ENCODE measurements around the gene COL2A1.

DNA sequence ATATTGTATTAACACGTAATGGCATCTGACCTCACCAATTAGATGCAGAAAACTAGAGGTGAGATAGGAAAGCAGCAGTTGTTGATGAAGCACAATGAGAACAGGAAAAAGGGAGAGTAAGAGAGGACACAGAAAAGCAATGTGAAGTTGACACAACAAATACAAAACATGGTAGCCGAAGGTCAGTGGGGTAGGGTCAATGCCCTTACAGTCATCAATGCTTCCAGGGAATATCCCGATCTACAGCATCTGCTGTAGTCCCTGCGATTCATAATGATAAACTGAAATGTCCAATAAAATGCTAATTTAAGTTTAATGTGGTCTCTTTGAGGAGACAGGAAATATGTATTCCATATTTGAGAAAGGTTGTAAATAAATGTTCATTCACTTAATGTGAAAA is 2.9 kb upstream of the COL2A1 start:
- TF ChIP-seq, protein P1, sequence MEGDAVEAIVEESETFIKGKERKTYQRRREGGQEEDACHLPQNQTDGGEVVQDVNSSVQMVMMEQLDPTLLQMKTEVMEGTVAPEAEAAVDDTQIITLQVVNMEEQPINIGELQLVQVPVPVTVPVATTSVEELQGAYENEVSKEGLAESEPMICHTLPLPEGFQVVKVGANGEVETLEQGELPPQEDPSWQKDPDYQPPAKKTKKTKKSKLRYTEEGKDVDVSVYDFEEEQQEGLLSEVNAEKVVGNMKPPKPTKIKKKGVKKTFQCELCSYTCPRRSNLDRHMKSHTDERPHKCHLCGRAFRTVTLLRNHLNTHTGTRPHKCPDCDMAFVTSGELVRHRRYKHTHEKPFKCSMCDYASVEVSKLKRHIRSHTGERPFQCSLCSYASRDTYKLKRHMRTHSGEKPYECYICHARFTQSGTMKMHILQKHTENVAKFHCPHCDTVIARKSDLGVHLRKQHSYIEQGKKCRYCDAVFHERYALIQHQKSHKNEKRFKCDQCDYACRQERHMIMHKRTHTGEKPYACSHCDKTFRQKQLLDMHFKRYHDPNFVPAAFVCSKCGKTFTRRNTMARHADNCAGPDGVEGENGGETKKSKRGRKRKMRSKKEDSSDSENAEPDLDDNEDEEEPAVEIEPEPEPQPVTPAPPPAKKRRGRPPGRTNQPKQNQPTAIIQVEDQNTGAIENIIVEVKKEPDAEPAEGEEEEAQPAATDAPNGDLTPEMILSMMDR (IDR thresholded peaks at IDR 0.05; ENCODE audit: low read depth, low read length, missing input control) = no peak
- TF ChIP-seq, protein P2, sequence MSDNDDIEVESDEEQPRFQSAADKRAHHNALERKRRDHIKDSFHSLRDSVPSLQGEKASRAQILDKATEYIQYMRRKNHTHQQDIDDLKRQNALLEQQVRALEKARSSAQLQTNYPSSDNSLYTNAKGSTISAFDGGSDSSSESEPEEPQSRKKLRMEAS (IDR thresholded peaks at IDR 0.05) = no peak
- TF ChIP-seq JUND (IDR thresholded peaks at IDR 0.05) = no peak
- no peak for TF ChIP-seq HNF4G (IDR thresholded peaks at IDR 0.05)
- no peak for TF ChIP-seq RAD21 (IDR thresholded peaks at IDR 0.05)
- TF ChIP-seq TAF1 (conservative IDR thresholded peaks at IDR 0.05) = no peak
- TF ChIP-seq RXRA (IDR thresholded peaks at IDR 0.05) = peak; percentile 68 to 89
- no peak for TF ChIP-seq NR2F2 (IDR thresholded peaks at IDR 0.05)

Data from liver (tissue), 3 donors.